SIG-M5 treated with dmso at 0.1 percent for 504 hours (cell line): ENCODE data around the gene PRKN.
"Not testable (repeated sequence)": the region's sequence is repeated elsewhere in the genome, so short reads cannot be mapped to it uniquely, and the experiment has no call there.

Experiments
- DNase-seq: peaks from one replicate; lab custom pipeline; 2025; ENCODE audit not compliant: unreplicated experiment; lab: John Stamatoyannopoulos, UW

The PRKN gene

DNA sequence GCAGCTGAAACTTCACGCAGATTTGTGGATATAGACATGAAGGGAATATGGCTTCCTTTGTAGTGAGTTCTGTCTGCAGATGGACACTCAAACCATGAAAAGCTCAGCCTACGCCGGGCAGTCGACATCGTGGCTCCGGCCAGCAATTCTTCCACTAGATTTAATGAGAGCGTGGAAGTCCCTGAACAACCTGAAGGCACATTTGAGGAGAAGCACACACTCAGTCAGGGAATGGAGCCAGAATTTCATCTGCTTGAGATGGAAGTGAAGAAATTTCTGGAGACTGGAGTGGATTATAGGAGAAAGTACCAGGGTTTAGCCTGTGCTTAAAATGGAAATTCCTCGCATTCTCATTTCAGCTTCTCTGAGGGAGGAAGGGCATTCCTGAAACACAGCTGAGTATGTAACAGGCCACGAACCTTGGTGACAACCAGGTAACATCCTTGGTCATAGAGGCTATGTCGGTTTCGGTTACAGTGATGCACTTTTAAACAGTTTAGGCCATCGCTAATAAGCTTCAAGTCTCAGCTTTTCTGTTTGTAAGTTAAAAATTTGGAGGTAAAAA is 1373.2 kb downstream of the PRKN start:
- no peak for DNase-seq

DNA sequence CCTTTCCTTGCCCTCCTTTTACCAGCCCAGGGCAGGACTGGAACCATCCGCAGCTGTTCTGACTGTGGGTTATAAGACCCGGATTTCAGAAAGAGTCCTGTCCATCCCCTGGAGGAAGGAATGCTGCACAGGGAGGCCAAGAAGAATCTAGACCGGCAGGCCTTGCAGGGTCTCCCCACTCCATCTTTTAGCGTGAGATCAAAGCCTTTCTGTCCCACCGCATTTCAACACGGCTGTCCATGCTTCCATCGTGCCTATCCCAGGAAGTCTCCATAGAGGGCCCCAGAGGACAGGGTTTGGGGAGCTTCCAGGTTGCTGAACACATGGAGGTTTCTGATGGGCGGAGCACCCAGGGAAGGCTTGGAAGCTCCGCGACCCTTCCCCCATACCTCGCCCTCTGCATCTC is 1374.4 kb downstream of the PRKN start:
- DNase-seq: no peak

DNA sequence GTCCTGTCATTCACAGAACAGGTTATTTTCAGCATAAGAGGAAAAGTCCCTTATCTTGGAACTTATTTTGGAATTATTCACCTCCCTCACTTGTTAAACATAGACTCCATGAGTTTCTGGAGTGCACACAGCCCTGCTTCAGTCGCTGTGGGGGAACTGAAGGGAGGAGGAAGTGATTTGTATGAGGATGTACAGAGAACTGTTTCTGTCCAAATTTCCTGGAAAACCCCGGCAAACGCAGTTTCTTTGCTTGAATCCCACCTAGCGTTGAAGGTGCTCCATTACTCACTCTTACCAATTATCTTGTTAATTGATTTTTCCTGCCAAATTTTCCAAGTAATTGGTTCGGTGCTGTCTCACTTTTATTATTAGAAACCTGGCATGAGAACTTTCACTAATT is 1375.7 kb downstream of the PRKN start:
- no peak for DNase-seq

DNA sequence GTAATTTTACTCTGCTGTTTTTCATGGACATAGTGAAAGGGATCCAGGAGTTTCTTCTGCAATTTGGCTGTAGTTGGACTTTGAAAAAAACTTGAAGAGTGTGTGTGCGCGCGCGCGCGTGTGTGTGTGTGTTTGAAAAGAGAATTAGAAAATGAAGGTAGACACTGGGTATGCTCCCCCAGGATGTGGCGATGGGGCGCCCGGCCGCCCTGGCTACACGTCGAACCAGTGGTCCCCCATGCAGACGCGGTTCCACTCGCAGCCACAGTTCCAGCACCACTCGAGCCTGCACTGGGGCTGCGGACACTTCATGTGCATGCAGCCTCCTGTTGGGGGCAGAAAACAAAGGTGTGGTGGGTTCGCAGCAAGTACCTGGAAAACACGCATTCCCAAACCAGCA is 1377.7 kb downstream of the PRKN start:
- DNase-seq: no peak

DNA sequence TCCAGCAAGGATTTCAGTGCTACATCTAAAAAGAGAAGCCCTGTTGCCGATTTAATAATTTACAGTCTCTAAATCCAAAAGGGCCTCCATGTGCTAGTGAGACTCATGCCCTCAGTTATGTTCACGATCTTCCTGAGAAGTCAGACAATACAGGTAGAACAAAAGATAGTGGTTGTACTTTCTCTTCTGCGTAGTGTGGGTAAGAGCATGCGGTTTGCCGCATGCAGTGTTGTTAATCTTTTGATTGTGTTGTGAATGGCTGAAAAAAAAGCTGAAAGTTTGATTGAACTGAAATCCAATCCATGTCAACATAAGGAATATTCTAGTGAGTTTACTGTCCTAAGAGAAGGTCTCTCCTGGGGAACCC is 1379.0 kb downstream of the PRKN start:
- DNase-seq: no peak

DNA sequence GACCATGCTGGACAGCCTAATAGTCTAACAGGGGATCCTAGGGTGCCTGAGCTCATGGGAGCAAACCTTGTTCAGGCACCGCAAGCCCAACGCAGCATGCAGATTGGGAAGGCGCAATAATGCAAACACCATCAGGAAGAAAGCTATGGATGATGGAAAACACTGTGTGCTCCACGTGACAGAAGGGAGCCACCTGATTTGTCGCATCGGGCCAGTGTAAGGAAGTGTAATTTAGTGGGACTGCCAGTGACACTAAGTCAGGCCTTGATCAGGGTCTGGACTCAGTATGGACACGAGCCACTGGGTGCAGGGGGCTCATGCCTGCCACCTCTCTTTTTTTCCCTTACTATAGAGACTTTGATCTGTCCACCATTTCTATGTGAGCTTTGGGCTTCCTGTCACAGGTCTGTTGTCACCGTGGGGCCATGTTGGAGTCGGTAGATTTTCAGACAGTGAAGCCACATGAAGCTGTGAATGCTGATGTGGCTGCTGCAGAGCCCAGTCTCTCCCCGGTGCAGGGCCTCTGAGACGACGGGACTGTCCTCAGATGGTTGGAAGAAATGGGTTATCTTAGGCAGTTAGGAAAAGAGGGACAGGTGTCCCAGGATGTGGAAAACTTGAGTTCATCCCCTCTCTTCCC is 1379.5 kb downstream of the PRKN start:
- DNase-seq: no peak

DNA sequence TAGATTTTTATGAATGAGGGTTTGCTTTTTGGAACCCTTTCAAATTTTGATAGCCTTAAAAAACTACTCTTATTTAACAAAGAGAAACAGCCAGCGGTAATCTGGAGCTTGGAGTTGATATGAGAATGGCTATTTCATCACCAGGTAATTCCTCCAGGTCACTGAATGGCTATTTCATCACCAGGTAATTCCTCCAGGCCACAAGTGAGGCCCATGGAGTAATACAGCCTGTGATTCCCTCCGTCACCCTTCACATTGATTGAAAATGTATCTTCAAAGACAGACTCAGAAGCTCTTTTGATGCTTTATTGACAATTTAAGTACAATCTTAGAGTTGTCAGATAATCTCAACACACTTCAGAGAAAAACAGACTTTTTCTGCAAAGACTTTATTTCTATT is 1380.4 kb downstream of the PRKN start:
- DNase-seq: no peak

DNA sequence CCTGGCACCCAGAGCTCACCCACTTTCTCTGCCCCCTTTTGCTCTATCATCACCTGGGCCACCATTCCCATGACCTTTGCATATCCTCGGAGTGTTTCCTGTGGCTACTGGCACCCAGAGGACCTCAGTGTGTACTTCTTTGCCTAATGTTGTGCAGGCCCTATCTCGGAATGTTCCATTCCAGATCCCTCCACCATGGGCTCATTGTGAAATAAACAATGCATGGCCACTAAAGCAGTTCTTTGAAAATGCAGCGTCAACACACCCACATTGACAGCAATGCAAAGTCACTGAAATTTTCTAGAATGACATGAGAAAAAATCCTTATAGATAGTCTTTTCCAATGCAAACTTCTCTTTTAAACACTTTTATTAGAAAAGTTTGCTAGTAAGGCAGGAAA is 1380.8 kb downstream of the PRKN start:
- DNase-seq: no peak

DNA sequence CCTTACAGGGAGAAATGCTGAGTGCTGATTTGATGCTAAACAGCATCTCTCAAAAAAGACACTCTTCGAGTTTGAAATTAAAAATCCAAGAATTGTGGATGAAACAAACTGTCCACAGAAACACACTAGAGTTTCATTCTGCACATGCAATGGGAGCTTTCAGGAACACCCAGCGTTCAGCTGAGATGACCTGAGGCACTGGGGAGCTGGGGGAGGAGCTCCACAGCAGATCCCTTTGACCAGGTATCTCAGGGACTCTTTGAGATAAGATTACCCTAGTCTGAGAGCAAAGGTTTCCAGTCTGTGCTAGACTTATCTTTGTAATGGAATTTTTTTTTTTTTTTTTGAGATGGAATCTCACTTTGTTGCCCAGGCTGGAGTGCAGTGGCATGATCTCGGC is 1382.9 kb downstream of the PRKN start:
- DNase-seq: no peak

DNA sequence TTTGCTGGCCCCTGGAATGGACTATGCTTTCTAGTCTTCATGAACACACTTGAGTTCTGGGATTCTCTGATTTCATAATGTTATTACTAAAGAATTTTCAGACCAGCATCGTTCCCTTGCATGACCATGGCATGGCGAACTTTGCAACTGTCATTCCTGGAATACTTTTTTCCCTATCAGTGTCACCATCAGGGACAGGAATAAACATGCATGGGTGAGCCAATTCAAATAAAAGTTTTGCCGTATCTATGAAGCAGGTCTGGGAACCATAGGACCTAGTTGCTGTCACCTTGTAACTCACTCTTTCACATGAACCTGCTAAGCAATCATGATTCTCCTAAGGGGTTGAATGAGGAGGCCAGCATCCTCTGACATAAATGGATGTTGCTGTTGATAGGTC is 1385.5 kb downstream of the PRKN start:
- DNase-seq: no peak

DNA sequence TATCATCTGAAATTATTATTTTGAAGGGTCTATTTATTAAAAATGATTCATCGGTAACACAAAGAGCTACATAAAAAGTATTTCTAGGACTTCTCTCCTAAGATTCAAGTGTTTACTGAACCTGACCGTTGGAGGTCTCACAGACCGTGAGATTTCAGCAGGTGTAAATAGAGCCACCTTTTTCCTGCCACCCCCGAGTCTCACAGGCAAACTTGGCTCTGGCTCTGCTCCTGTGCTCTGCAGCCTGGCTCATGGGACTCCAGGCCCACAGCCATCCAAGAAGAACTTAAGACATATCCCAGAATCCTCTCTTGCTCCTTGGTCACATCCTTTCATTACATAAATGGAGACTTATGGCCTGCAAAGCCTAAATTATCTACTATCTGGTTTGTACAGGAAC is 1385.9 kb downstream of the PRKN start:
- DNase-seq: no peak

DNA sequence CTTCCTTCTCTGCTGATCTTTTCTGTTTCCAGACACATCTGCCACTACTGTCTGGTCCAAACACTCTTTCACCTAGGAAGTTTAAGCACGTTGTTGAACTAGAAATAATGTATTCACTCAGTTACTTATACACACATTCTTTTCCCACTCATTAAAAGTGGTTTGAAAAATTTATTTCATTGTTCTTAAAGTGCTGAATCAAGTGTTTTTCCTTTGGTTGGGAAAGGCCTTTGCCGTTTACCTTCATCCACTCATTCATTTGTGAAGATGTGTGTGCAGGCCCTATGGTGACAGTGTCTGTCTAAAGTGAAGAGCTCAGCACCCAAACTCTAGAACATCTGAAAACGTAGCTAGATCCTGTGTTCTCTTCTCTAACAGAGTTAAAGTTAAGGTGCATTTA is 1389.6 kb downstream of the PRKN start:
- no peak for DNase-seq

DNA sequence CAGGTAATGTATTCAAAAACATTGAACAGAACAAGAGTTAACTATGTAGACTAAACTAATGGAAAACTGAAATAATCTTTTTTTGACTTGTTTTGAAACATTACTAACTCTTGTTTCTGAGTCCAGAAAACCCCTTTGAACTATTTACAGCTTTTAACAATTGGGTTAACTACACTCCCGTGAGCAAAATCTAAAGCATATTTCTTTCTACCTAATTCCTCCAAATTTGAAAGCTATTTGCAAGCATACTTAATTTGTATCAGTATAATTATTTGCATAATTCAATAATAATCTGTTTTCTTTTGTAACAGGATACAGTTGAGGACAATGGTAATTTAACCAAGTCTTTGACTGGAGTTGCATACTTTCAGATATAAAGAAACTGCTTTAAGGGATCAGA is 1391.1 kb downstream of the PRKN start:
- no peak for DNase-seq

DNA sequence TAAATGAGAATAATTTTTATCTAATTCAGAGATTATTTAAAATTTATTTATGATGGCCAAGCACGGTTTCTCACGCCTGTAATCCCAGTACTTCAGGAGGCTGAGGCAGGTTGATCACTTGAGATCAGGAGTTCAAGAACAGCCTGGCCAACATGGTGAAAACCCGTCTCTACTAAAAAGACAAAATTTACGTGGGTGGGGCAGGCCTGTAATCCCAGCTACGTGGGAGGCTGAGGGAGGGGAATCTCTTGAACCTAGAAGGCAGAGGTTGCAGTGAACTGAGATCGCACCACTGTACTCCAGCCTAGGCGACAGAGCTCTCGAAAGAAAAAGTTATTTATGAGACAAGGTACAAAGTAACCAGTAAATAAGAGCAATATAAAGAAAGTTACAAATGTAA is 1394.2 kb downstream of the PRKN start:
- DNase-seq: no peak

DNA sequence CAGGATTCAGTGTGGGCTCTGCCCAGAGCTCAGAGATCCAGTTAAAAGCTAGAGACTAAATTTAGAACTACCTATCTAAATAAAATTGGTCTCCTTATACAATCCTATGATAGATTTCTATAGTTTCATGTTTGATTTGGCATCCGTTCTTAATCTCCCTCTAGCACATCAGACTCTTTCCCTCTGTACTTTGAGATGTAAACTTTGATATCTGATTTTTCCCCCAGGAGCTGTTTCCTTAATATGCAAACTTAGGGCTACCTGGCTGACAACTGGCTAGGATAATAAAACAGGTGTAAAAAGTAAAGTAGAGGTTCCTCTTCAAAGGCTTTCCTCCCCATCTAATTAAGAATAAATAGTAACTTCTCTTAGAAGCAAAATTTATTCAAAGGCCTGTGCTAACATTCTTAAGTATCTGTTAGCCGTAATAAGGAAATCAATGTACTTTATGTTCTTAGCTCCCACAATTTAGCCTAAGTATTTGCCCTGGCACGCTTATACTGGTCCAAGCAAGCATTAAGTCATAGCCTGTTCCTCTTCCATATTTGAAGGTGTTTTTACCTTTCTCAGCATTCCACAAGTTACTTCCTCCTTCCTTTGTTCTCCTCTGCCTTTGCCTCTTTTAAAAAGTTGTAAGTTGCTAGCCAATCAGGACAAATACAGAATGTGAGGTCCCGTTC is 1396.0 kb downstream of the PRKN start:
- not testable (repeated sequence) for DNase-seq

DNA sequence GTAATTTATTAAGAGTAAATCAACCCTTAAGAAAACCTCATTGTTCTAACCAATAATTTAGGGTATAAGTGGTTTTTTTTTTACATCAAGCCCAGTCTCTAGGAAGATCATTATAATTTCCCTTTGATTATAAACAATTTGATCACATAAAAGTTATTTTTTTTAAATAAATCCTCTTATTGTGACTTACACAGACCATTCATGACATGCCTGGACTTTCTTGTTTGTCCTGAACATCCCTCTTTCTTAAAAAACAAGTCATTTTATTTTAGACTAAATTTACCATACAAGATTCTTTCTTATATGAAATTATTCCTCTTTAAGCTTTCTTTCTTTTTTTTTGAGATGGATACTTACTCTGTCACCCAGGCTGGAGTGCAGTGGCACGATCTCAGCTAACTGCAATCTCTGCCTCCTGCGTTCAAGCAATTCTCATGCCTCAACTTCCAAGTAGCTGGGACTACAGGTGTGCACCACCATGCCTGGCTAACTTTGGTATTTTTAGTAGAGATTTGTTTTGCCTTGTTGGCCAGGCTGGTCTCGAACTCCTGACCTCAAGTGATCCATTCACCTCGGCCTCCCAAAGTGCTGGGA is 1400.1 kb downstream of the PRKN start:
- no peak for DNase-seq

DNA sequence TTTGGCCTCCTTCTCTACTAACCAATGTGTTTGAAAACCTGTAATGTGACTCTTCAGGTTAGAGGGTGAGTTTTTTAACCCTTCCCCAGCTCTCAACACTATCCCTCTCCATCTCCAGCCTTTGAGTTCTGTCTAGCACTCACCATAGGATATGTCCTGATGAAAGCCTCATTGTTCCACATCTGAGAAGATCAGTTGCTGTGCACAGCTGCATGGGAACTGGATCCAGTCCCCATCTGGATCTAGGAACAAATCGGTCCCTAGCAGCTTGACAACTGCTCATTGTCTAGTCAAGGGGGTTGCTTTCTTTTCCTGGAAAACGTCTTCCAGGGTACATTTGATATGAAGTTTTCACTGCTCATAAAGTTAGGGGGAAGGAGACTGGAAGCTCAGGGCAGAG is 1408.3 kb downstream of the PRKN start:
- no peak for DNase-seq

DNA sequence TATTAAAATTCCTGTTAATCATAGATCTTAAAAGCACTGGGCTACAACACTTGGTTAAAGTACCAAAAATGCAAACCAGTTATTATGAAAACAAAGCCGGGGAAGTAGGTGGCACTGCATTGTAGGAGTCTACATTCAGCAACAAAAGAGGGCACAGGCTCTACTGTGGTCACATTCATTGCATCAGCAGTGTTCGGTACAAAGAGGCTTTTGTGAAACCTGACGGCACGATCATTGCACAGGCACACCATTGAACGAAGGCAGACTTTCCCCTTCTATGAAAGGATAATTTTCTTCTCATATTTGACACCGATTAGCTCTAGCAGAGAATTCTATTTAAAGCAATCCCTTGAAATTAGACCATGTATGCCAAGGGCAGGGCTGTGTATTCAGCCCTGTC is 1409.1 kb downstream of the PRKN start:
- no peak for DNase-seq

DNA sequence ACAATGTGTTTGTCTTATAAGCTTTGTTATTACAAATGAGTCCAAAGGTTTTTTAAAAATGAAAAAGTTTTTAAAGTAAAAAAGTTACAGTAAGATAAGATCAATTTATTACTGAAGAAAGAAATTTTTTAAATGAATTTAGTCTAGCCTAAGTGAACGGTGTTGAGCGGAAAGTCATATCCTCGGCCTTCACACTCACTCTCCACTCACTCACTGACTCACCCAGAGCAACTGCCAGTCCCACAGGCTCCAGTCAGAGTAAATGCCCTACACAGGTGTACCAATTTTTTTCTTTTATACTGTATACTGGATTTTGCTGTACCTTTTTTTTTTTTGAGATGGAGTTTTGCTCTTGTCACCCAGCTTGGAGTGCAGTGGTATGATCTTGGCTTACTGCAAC is 1411.0 kb downstream of the PRKN start:
- DNase-seq: no peak

DNA sequence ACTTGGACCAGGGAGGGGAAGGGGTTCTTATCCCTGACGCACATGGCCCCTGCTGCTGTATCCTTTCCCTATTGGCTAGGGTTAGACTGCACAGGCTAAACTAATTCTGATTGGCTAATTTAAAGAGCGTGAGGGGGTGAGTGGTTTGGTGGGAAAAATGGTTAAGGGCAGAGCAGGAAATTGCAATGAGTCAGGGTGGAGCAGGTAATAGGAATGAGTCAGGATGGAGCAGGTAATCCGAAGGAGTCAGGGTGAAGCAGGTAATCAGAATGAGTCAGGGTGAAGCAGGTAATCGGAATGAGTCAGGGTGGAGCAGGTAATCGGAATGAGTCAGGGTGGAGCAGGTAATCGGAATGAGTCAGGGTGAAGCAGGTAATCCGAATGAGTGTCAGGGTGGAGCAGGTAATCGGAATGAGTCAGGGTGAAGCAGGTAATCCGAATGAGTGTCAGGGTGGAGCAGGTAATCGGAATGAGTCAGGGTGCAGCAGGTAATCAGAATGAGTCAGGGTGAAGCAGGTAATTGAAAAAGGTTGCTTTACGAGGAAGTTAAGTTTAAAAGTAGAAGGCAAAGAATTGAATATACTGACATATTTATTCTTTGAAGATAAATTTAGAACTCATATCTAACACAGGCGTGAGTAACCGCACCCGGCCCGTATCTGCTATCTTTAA is 1412.2 kb downstream of the PRKN start:
- DNase-seq: not testable (repeated sequence)

DNA sequence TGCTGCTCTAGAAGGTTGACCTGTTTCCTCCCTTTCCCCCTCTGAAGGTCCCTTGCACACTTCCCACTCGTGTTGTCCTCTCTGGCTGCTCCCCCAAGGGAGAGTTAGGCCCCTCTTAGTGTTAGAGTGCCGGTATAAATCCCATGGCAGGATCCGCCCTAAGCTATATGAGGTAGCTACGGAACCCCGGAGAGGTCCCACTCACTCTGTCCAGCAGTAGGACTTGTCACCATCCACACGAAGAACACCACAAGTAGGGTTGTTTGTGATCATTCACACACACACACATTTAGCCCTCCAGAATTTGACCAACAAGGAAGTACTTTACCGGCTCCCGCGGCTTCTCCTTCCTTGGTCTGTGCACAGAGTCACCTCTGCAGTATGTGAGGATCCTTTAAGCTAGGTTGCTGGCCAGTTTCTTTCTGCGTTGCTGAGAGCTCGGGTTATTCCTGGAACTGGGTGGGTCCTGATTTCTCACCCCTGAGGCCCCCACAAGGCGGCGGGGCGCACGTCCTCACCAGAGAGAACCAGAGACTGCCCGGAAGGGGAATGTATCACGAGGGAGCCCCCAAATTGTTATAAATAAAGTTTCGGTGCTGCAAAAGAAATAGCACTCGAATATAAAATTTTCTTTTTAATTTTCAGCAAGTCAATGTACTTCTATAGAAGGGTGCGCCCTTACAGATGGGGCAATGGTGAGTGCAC is 1412.9 kb downstream of the PRKN start:
- not testable (repeated sequence) for DNase-seq
